Activated CD8-positive, alpha-beta memory T cell treated with anti-CD3 and anti-CD28 coated beads for 24 hours (primary cell): ENCODE results near the gene KCNJ15.

ENCODE experiments used
- DNase-seq: peaks from one replicate; pipeline ENCODE4 v3.0.0-alpha.2; 2020

KCNJ15 gene

DNA sequence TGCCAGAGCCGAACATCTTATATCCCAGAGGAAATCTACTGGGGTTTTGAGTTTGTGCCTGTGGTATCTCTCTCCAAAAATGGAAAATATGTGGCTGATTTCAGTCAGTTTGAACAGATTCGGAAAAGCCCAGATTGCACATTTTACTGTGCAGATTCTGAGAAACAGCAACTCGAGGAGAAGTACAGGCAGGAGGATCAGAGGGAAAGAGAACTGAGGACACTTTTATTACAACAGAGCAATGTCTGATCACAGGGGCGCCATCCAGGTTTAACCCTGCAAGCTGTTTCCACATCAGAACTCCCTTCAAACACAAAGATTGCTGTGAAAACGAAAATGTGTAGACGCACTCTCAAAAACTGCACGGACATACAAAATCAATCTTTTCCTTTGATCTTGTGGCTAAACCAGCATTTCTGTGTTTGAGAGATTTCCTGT lies 43.4 kb downstream of the KCNJ15 start:
- DNase-seq, result no peak

DNA sequence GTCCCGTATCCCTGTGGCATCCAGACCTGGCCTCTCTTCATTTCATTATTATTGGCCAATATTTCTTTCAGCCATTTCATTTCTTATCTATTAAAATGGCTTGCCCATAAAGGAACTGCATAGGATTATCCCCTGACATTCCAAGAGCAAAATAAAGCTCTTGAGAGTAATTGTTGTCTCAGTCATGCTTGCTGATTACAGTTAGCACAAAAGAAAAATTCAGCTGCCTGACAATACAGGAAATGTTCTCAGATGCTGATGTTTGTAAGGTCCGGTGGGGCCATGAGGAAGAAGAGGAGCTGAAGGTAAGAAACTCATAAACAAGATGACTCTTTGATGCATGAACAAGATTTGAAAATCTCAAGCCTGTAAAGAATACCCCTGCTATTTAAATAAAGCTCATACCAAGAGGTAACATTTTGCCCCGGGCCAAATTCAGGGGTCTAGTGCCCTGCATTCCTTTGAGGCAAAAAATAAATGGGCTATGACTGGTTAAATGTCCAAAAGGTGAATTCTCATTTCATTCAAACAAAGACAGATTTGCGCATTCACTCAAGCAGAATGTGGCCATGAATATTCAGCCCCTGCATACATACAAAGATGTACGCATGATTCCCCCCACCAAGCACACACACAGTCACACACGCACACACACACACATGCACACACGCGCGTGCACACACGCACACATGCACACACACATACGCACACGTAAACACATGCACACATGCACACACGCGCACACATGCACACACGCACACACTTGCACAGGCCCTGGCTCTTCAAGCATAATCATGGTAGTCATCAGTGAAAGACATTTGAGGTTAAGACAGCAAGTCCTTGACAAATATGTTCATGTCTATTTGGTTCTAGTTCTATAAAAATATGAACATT lies 44.8 kb downstream of the KCNJ15 start:
- no peak for DNase-seq

DNA sequence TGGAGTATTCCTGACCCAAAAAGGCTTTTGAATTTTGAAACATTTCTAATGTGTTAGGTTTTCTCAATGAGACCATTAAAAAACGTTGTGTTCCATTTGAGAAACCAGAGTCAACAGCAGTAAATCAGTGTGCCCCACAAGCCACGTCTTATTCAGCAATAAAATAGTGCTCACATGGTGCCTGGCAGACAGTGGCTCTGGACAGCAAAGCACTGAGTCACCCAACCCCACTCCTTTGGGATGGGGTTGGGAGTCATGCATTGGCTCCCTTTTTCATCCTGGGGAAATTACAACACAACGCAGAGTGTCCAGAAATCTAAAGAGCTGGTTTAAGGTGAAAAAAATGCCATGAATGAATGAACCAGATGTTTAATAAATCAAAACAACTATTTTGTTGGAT lies 46.5 kb downstream of the KCNJ15 start:
- DNase-seq, result no peak

DNA sequence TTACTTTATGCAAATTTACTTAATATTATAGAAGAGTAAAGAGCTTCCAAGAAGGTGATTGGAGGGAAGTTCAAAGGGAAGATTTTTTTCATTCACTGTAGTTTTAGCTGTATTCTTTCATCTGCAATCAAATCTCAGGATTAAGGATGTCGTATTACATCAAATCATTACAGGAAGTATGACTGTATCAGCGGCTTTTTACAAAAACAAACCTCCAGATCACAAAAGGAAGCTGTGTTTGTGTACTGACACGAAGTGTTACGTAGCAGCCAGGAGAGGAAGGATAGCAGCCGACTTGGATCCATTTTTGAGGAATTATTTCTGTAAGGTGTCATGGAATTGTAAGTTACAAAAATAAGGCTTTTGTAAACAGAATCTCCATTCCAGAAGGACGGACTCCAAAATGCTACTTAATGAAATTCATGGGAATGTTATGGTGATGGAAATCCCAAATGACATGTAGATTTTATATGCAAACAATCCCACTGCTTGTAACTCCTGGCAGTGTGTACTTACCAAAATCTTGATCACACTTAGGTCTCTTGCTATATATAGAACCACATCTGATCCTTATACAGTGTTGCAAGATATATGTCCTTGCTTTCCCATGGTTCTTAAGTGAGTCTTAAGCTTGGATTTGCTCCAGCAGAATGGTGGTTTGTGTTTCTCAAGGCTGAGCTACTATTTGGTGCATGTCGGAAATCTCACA lies 49.8 kb downstream of the KCNJ15 start:
- DNase-seq, result no peak

DNA sequence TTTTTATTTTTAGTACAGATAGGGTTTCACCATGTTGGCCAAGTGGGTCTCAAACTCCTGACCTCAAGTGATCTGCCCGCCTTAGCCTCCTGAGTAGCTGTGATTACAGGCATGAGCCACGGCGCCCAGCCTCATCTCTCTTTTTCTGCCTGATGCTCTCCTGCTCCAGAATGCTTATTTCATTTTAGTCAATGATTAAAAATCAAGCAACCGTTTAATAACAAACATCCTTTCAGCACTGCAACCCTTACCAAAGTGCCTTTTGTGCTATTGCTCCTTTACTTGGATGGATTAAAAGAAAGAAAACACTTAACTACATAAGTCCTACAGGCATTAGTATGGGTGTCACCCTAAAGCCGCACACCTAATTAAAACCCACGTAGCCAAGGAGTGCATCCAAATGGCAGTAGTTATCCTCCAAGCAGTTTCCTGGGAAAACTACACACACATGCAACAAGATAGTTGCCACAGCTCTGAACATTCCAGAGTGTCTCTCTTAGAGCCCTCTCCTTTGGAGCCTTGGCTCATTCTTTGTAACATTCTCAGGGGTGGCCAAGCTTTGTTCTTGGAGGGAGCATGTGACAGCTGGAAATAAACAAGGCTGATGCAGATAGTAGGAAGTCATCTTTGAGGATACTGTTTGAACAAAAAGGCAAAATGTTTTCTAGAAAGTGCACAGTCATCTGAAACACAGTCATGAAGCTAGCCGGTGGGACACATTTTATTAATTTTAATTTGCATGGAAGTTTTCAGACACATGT lies 51.2 kb downstream of the KCNJ15 start:
- no peak for DNase-seq

DNA sequence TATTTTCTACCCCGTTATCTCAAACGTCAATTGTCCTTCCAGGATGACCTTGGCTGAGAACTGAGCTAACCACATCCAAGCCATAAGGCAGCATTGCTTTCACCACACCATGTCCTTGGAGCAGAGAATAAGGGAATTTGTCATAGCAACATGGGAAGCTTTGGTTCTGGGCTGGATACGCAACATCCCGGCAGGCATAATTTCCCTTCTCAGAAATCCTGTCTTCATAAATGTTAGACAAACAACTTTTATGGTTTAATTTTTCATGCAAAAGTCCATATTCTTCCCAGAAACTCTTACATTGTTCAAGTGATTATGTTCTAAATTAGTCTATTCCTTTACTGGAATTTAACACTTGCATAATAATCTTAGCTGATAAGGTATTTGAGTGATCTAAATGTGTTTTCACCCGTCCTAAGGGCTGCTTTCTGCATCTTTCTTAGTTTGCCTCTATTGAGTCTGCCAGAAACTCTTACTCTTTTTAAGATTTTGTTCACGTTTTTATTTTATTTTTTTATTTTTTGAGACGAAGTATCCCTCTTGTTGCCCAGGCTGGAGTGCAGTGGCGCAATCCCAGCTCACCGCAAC lies 51.8 kb downstream of the KCNJ15 start:
- DNase-seq, result no peak

DNA sequence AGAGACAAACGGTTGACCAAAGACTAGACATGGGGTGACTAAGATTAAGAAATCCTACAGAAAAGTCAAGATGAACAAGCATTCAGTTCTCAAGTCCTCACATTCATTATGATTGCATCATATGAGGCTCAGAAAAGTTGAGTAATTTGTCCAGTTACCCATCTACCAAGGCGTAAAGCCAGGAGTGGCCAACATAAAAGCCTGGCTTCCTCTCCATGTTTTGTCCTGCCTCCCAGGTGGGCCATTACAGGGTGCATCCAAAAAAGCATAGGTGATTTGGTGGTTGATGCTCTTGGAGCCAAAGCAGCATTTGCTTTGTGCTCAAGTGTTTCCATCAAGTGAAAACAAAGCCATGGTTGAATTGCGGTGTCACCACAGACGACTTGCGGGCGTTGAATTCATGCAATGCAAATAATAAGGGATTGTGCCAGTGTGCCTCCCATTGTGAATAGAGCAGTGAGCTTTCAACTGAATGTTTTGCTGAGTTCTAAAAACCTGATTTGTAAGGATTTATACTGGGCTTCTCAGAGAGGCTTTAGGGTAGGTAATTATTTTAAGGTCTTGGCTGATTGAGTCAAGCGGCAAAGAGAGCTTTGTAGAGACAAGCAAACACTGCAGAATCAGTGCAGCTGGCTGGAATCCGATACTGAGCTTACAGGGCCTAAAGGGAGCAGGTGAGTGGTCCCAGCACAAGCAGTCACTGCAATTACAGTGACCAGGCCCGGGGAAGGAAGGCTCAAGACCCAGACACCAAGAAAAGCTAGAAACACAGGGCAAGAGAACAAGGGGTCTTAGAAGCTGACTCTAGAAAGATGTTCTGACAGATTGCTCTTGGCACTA lies 54.1 kb downstream of the KCNJ15 start:
- DNase-seq, result no peak

DNA sequence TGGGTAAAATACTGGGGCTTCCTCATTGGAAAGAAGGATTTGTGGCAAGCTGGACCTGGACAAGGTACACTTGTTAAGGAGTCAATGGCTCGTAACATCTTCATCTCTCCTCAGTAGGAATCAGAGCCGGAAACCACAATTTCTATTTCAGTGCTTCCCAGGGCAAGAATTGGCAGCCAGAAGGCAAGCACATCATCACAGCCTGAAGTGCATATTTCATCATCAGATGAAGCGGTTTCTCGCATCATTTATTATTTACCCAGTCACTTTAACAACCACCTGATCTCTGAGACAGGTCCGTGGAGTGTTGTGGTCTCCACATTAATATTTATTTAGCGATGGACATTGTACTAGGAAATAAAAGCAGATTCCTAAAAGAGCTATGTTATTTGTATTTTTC lies 55.0 kb downstream of the KCNJ15 start:
- DNase-seq, result no peak

DNA sequence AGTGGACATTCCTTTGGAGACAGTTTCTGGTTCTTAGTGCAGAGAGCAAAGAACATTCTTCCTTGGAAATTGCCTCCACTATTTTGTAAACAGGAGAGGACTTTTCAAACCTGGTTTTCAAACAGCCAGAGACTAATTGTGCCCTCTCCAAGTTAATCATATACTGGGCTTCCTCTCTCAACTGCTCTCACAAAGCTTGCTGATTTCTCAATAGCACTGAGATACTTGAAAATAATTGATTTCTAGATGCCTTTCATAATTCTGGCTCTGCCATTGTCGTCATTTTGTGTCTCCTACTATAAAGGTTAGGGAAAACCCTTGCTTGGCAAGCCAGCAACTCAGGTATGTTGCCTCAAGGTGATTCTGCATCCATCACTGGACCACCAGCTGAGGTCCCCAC lies 56.0 kb downstream of the KCNJ15 start:
- no peak for DNase-seq

DNA sequence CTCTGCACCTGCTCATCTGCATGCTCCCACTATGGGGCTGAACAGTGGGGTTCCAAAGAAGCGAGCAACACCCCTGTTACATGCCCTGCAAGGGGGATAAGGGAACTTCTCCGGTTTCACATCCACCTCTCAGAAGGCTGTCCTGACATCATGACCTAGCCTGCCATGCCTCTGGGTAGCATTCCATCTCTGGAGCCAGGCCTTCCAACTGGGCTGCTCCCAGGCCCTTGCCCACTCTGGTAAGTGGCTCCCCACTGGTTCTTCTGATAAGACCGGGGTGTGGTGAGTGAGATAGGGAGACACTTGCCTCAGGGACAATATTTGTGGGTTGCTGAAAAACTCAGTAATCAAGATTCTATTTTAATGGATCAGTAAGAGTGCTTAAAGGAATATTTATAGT lies 57.8 kb downstream of the KCNJ15 start:
- DNase-seq, result no peak

DNA sequence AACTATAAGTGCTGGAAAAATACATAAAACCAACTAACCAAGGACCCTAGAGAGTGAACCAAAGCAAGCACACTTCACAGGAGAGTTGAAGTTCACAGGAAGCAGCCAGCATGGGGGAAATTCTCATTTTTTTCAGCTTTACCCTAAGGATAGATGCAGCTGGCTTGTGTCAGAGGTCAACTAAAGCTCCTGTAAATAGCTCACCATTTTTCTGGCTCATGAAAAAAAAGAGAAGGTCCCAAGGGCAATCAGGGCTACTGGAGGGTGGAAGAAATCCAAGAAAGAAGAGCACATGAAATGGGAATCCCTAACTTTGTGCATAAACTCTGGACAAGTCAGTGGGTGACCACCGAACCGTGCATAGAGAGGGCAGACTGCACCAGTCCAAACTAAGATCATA lies 58.3 kb downstream of the KCNJ15 start:
- DNase-seq, result no peak

DNA sequence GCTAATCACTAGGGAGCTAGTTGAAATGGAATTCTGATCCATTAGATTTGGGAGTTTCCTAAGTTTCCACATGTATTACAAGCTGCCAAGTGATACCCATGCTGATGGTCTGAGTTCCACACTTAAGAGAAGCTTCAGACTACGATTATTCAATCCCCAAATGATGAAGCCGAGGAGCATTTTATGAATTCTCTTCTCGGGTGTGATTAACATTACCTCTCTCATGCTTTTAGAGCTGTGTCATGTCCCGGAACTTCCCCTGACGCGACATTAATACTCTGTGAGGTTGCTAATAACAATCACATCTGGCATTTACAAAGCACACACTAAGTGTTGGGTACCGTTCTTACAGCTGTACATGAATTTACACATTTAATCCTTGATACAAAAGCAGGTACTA lies 63.0 kb downstream of the KCNJ15 start:
- no peak for DNase-seq

DNA sequence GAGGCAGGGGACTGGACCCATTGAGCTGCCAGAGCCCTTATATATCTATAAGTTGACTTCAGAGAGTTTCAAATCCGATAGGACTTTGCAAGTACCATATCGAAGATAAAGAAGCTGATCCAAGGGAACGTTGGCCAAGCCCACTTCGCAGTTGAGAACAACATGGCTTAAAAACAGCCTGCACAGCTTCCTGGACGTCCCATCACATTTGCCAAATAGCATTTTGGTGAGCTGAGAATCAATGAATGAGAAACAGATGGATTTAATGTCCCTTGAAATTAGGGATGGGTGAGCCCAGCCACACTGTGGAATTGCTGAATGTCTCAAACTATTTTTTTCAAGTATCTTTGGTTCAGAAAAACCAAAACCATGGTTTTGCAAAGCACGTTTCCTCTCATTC lies 64.8 kb downstream of the KCNJ15 start:
- DNase-seq, result no peak

DNA sequence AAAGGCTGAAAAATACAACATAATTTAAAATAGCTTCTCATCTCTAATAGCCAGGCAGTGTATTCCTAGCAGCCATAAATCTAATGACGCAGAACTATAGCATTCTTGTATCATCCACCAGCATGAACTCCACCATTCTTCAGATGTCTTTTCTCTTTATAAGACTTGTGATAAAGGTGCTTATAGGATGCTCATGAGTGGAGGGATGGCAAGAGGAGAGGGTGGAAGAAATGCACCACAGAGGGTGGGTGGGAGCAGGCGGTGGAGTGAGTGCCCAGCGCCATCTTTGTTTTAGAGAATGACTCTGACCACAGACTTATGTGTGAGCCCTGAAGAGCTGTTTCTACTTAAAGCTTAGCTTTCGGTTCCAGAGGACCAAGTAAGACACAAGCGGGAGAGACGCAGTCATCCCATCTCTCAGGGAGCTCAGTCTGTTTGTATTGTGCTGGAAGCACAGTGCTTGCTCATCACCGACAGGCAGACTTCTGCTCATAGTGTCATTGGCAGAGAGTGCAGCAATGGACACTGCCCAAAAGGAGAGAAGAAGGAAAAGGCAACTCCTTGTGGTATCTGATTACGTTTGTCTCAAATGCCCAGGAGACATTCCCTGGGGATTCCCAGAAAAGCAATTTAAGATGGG lies 65.6 kb downstream of the KCNJ15 start:
- no peak for DNase-seq

DNA sequence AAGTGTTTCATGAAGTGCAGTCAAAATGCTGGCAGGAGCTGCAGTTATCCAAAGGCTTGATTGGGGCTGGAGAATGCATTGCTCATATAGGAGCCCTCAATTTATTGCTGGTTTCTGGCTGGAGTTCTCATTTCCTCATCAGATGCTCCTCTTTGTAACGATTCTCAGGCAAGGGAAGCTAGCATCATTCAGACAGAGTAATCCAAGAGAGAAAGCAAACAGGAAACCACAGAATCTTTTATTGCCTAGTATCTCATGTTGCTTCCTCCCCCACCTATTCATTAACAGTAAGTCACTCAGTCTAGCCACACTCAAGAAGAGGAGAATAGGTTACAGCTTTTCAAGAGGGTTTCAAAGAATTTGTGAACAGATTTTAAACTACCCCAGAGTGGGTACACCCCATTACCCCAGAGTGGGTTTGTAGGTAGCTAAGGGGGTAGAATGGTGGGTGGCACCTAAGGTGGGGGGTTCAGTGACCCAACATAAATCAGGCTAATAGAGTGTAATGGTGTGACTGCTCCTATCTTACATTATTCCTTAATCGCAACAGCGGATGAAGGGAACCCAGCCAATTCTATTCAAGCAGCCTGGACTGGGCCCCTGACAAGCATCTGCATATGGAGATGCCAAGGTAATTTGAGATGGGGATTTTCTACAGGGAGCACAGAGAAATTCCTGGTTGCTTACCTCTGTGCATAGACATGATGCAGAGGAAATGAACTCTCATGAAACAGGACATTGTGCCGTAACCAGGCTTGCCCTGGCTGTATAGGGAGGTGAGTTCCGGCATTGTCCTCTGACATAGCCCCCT lies 67.1 kb downstream of the KCNJ15 start:
- no peak for DNase-seq

DNA sequence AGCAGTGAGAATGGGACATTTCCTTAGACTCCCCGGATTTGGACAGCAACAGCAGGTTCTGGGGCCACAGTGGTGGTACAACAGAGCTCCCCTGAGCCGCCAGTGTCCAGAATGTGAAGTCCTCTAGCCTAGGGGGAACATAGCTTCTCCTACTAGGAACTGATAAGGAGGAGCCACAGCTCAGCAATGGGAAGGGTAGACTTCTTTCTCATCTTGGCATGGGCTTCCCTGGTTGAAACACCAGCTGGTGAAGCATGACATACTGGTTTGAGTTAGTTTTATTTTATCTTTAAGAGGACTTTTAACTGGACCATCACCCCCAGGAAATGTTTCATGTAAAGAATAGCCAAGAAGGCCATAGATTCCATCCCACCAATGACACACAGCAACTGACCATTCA lies 68.4 kb downstream of the KCNJ15 start:
- no peak for DNase-seq

DNA sequence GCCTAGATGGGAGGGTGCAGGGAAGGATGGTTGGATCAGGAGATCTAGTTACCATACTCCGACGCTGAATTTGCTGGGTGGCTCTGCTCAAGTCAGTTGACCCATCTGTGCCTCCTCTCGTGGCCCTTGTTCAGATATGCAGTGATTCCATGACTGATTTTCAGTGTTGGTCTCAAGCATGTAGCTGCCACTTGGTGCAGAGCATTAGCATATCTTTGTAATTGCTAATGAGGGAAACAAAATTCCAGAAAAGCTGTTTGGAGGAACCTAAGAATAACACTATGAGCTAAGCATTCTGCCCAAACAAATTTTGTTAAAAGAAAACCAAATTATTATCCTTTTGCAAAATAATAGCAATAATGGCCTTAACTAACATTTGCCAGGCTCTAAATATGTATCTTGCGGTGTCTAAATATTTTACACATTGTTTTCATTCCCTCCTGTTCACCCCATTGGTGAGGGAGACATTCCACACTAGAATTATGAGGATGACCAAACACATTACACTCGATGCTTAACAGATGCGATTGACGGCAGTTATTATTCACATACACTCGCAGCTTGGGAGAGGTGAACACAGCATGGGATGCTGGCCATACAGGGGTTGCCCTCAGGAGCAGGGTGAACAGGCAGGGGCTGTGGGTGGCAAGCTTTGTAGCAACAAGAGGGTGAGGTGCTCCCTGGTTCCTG lies 69.1 kb downstream of the KCNJ15 start:
- no peak for DNase-seq

DNA sequence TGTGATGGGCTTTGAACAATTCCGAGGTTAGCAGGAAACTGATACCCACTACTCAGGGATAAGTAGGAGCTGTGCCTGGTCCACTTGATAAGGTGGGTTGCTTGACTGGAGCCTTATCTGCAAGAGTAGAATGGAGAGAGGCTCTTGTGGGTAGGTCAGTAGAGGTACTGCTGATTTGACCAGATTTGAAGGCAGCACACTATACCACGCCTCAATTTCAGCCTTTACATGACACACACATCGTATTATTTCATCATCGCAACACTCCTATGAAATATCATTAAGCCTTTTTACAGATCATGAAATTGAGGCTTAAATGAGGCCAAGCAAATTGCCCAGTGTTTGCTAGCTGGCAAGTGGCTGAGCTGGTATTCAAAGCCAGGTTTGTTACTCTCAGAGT lies 69.6 kb downstream of the KCNJ15 start:
- DNase-seq, result no peak

DNA sequence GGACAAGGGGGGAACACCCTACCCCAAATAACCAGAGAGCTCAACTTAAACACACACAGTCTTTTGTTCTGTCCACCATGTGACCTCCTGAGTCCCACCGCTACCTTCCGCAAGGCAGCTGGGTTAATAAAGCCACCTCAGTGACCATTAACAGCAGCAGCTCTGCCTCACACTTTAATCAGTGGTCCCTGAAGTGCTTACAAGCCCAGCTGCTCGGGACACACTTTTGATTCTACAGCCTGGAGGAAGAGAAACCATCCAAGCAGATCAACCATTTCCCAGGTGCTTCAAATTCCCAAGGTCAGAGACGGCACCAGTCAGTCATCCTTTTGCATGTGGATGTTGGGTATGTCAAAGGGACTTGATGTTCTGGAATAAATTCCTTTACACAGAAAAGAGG lies 70.1 kb downstream of the KCNJ15 start:
- DNase-seq, result no peak

DNA sequence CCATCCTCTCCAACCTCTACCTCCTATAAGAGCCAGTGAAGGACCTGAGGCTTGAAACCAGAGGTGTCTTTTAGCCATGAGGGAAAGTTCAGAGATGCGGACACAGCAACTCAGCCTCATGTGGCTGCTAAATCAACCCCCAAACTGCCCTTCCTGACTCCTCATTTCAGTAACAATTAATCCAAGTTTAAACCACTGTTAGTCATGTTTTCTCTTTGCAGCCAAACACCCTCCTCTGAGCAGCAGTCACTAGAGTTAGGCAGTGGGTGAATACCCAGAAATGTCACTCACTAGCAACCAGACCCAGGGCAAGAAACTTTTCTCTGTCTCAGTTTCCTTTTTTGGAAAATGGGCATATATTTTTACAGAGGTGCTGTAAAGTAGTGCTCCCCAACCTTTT lies 71.2 kb downstream of the KCNJ15 start:
- peak; percentile 45 for DNase-seq
